Measurements from ENCODE around the gene GPR151. TPM values are rescaled to one million over a fixed set of nuclear protein-coding genes. Genes with fewer than 3 reads are reported as not detected.

Gene GPR151
- polyA plus RNA-seq, 1 of the 3 experiments (the other 2 are of a cell fraction), result not detected

DNA sequence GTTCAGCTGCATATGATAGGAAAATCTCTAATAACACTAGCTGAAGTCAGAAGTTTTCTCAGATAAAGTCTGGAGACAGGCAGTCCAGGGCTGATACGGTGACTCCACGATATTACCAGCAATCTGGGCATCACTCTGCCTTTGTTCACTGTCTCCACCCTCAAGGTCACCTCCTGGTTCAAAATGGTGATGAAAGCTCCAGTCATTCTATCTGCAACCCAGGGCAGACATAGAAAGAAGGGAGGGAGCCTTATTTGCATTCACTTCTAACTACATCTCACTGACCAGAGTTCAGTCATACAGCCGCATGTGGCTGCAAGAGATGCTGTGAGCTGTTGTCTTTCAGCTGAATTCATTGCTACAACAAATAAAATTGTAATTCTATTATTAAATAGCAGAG is 22.4 kb upstream of the GPR151 start:
- Histone ChIP-seq H3K4me1 (ENCODE audit: control insufficient read depth in 1 of 2, insufficient read depth in 2 of 2, low read depth in 1 of 2, low read length in 1 of 2) (no peaks in the 10 kb centered on the region; a peak in 1 of 4 replicates), H3F3A (replicated peaks; ENCODE audit: insufficient read depth) (no peaks in the 10 kb centered on the region), H3K27ac (ENCODE audit: low read depth in 2 of 2, low read length in 1 of 2) (no peak overlapping the region), H3K27me3 (ENCODE audit: insufficient read depth) (no peaks in the 10 kb centered on the region), H3K9me2 (no peaks in the 10 kb centered on the region), H2AFZ (ENCODE audit: low read depth) (no peak overlapping the region), H3K9me3 (no peaks in the 10 kb centered on the region), H3K79me2 (ENCODE audit: insufficient read depth) (no peaks in the 10 kb centered on the region), H4K20me1 (ENCODE audit: insufficient read depth) (no peaks in the 10 kb centered on the region), H3K4me2 (no peak overlapping the region), H3K4me3 (ENCODE audit: low read depth in 2 of 2, low read length in 1 of 2) (no peak overlapping the region), H3K36me3 (replicated peaks in 1 of 2; ENCODE audit: control insufficient read depth in 1 of 2, insufficient read depth in 2 of 2, low read length in 1 of 2) (no peaks in the 10 kb centered on the region), H3K9ac (no peak overlapping the region)
- TF ChIP-seq FOXJ3 (CRISPR knock-in tag; IDR thresholded peaks at IDR 0.05) (no peak), TEAD4 (IDR thresholded peaks at IDR 0.05; ENCODE audit: borderline replicate concordance, insufficient read depth) (no peak), FOXM1 (IDR thresholded peaks at IDR 0.05; ENCODE audit: low read depth) (no peak), SIN3A (IDR thresholded peaks at IDR 0.05; ENCODE audit: borderline replicate concordance, low read depth, low read length) (no peak), TAF1 (IDR thresholded peaks at IDR 0.05; ENCODE audit: borderline replicate concordance, low read depth, low read length) (no peak), GABPA (IDR thresholded peaks at IDR 0.05; ENCODE audit: low read depth) (no peak), EZH2phosphoT487 (IDR thresholded peaks at IDR 0.05; ENCODE audit: borderline replicate concordance, low read depth) (no peak), RAD21 (IDR thresholded peaks at IDR 0.05; ENCODE audit: low read length) (no peak)
- TF ChIP-seq, protein P1, sequence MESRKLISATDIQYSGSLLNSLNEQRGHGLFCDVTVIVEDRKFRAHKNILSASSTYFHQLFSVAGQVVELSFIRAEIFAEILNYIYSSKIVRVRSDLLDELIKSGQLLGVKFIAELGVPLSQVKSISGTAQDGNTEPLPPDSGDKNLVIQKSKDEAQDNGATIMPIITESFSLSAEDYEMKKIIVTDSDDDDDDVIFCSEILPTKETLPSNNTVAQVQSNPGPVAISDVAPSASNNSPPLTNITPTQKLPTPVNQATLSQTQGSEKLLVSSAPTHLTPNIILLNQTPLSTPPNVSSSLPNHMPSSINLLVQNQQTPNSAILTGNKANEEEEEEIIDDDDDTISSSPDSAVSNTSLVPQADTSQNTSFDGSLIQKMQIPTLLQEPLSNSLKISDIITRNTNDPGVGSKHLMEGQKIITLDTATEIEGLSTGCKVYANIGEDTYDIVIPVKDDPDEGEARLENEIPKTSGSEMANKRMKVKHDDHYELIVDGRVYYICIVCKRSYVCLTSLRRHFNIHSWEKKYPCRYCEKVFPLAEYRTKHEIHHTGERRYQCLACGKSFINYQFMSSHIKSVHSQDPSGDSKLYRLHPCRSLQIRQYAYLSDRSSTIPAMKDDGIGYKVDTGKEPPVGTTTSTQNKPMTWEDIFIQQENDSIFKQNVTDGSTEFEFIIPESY (IDR thresholded peaks at IDR 0.05; ENCODE audit: borderline replicate concordance, low read depth), result no peak
- TF ChIP-seq, protein P2, sequence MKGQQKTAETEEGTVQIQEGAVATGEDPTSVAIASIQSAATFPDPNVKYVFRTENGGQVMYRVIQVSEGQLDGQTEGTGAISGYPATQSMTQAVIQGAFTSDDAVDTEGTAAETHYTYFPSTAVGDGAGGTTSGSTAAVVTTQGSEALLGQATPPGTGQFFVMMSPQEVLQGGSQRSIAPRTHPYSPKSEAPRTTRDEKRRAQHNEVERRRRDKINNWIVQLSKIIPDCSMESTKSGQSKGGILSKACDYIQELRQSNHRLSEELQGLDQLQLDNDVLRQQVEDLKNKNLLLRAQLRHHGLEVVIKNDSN (IDR thresholded peaks at IDR 0.05; ENCODE audit: borderline replicate concordance, low read depth), result no peak
- TF ChIP-seq, protein P3, sequence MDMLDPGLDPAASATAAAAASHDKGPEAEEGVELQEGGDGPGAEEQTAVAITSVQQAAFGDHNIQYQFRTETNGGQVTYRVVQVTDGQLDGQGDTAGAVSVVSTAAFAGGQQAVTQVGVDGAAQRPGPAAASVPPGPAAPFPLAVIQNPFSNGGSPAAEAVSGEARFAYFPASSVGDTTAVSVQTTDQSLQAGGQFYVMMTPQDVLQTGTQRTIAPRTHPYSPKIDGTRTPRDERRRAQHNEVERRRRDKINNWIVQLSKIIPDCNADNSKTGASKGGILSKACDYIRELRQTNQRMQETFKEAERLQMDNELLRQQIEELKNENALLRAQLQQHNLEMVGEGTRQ (IDR thresholded peaks at IDR 0.05; ENCODE audit: borderline replicate concordance, low read depth, low read length), result no peak
- no peak for DNase-seq
- WGBS (ENCODE audit: low lambda C conversion rate), result 89% methylated on average over 3 of the region's 3 CpGs
- CTCF ChIA-PET, result interaction anchor here (1.0 to 6.6 kb wide), 4 partner anchors 421 to 1040 kb away, joined by 3 to 176 read pairs (median 66); no protein-coding TSS in a partner anchor
- POLR2A ChIA-PET, result no interaction called here

DNA sequence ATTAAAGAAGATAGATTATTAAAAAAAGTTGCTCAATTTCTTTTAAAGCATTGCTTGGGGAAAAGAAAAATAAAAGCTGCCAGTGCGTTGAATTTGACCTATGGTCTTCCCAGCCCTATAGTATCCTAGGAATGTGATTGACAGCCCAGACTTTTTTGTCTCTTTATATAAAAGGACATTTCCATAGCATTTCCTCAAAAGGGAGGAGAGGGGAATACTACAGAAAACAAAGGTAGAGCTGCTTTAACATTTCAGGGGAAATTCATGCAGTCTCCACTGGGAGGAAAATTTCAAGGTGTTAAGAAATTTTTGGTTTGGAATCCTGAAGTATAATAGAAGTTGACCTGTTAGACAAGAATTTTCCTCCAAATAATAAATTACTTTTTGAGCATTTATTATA is 17.9 kb upstream of the GPR151 start:
- H3F3A ChIP-seq (replicated peaks; ENCODE audit: insufficient read depth), result no peaks in the 10 kb centered on the region
- H3K4me3 ChIP-seq (ENCODE audit: low read depth in 2 of 2, low read length in 1 of 2), result no peak overlapping the region
- no peak overlapping the region for H3K4me2 ChIP-seq
- H4K20me1 ChIP-seq (ENCODE audit: insufficient read depth), result no peaks in the 10 kb centered on the region
- ChIA-PET CTCF (interaction anchor here (0.5 to 7.1 kb wide), 60 partner anchors 8 to 1045 kb away, joined by 3 to 145 read pairs (median 4); partner anchors contain the start of gene GPR151), POLR2A (interaction anchor here (0.6 to 1.3 kb wide), 2 partner anchors 432 to 654 kb away, joined by 3 read pairs; no protein-coding TSS in a partner anchor)
- H3K79me2 ChIP-seq (ENCODE audit: insufficient read depth), result no peaks in the 10 kb centered on the region
- H3K9ac ChIP-seq, result no peak overlapping the region
- H3K4me1 ChIP-seq (ENCODE audit: control insufficient read depth in 1 of 2, insufficient read depth in 2 of 2, low read depth in 1 of 2, low read length in 1 of 2), result no peaks in the 10 kb centered on the region
- DNase-seq, result no peak
- 61% methylated on average over 1 of the region's 1 CpG for WGBS (ENCODE audit: low lambda C conversion rate)
- H3K9me3 ChIP-seq, result no peaks in the 10 kb centered on the region
- no peak overlapping the region for H3K27ac ChIP-seq (ENCODE audit: low read depth in 2 of 2, low read length in 1 of 2)
- H3K9me2 ChIP-seq, result no peaks in the 10 kb centered on the region
- H2AFZ ChIP-seq (ENCODE audit: low read depth), result no peak overlapping the region
- no peaks in the 10 kb centered on the region for H3K27me3 ChIP-seq (ENCODE audit: insufficient read depth)
- no peaks in the 10 kb centered on the region for H3K36me3 ChIP-seq (replicated peaks in 1 of 2; ENCODE audit: control insufficient read depth in 1 of 2, insufficient read depth in 2 of 2, low read length in 1 of 2)
- TF ChIP-seq, protein P2 (IDR thresholded peaks at IDR 0.05; ENCODE audit: borderline replicate concordance, low read depth), result no peak
- TF ChIP-seq EP300 (IDR thresholded peaks at IDR 0.05; ENCODE audit: borderline replicate concordance in 1 of 2, low read depth in 1 of 2, low read length in 1 of 2), result no peak
- TF ChIP-seq, protein P3 (IDR thresholded peaks at IDR 0.05; ENCODE audit: borderline replicate concordance, low read depth, low read length), result no peak
- TF ChIP-seq FOXJ3 (CRISPR knock-in tag; IDR thresholded peaks at IDR 0.05), result no peak
- TF ChIP-seq TCF12 (IDR thresholded peaks at IDR 0.05), result no peak
- TF ChIP-seq NFIC (IDR thresholded peaks at IDR 0.05; ENCODE audit: borderline replicate concordance), result no peak
- no peak for TF ChIP-seq FOXM1 (IDR thresholded peaks at IDR 0.05; ENCODE audit: low read depth)
- no peak for TF ChIP-seq GATA2 (CRISPR knock-in tag; IDR thresholded peaks at IDR 0.05)
- TF ChIP-seq, protein P4, sequence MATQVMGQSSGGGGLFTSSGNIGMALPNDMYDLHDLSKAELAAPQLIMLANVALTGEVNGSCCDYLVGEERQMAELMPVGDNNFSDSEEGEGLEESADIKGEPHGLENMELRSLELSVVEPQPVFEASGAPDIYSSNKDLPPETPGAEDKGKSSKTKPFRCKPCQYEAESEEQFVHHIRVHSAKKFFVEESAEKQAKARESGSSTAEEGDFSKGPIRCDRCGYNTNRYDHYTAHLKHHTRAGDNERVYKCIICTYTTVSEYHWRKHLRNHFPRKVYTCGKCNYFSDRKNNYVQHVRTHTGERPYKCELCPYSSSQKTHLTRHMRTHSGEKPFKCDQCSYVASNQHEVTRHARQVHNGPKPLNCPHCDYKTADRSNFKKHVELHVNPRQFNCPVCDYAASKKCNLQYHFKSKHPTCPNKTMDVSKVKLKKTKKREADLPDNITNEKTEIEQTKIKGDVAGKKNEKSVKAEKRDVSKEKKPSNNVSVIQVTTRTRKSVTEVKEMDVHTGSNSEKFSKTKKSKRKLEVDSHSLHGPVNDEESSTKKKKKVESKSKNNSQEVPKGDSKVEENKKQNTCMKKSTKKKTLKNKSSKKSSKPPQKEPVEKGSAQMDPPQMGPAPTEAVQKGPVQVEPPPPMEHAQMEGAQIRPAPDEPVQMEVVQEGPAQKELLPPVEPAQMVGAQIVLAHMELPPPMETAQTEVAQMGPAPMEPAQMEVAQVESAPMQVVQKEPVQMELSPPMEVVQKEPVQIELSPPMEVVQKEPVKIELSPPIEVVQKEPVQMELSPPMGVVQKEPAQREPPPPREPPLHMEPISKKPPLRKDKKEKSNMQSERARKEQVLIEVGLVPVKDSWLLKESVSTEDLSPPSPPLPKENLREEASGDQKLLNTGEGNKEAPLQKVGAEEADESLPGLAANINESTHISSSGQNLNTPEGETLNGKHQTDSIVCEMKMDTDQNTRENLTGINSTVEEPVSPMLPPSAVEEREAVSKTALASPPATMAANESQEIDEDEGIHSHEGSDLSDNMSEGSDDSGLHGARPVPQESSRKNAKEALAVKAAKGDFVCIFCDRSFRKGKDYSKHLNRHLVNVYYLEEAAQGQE (IDR thresholded peaks at IDR 0.05; ENCODE audit: low read depth, low read length), result no peak
- TF ChIP-seq TAF1 (IDR thresholded peaks at IDR 0.05; ENCODE audit: borderline replicate concordance, low read depth, low read length), result no peak

Data from SK-N-SH (cell line).